ENCODE results near the gene RPS27A.

DNA sequence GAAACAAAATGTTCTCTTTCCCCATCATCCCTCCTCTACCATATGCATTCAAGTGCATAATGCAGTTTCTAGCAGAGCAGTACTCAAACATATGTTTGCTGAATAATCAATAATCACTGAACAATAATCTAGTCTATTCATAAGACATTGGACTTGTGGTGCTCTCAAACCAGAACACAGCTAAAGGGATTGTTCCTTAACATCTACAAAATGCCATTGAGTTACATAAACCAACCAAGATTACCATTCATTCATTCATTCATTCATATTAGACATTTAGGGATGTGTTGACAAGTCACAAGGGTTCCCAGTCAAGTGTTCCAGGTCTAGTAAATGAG lies 4.3 kb upstream of the RPS27A start:
- TF ChIP-seq CTCF (IDR thresholded peaks at IDR 0.05), result no peak
- TF ChIP-seq POLR2A (IDR thresholded peaks at IDR 0.05), result no peak

All from Peyer's patch (tissue), 4 donors.